GM12891 (cell line): ENCODE data around the gene NRP2.

ENCODE experiments used
- POLR2A ChIP-seq: IDR thresholded peaks from 2 replicates; pipeline ENCODE4 v1.6.1; 2011; ENCODE audit warnings: low read depth, low read length, control low read depth
- POLR2AphosphoS5 ChIP-seq: IDR thresholded peaks from 2 replicates; pipeline ENCODE4 v1.6.1; 2011; ENCODE audit warnings: low read depth, low read length, control low read depth
- POU2F2 ChIP-seq: IDR thresholded peaks from 2 replicates; pipeline ENCODE4 v1.6.1; 2011; ENCODE audit warnings: low read depth, mild to moderate bottlenecking, control low read depth, low read length, moderate library complexity
- TAF1 ChIP-seq: IDR thresholded peaks from 2 replicates; pipeline ENCODE4 v1.6.1; 2011; ENCODE audit warnings: low read depth, low read length, control low read depth

DNA sequence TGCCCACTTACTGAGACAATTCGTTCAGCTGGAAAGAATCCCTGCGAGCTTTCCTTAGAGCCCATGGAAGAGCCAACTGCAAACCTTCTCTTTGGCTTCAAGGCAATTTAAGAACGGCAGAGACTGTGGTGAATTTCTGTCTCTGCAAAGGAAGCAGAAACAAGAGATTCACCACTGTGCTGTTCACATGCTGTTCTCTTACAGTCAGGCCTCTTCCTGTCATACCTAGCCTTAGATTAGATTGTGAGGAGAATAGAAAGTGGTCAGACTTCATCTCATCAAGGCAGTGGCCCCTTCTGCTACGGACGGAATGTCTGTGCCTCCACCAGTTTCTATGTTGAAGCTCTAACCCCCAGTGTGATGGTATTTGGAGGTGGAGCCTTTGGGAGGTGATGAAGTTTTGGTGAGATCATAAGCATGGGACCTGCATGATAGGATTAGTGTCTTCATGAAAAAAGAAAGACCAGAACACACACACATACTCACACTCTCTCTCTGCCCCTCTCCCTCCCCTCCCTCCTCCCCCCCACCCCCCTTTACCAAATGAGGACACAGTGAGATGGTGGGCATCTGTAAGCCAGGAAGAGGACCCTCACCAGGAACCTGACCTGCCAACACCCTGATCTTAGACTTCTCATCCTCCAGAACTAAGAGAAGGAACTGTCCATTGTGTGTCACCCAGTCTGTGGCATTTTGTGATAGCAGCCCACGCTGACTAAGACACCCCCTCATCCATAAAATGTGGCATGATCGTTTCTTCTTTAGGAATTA is 45.6 kb upstream of the NRP2 start:
- no peak for TF ChIP-seq POLR2A
- TF ChIP-seq TAF1, result no peak
- no peak for TF ChIP-seq POLR2AphosphoS5
- no peak for TF ChIP-seq POU2F2
